Endothelial cell of umbilical vein (primary cell): Measurements from ENCODE around the gene SLC66A2. TPM values are rescaled to one million over a fixed set of nuclear protein-coding genes. Genes with fewer than 3 reads are reported as not detected.

Source experiments
- BruUV-seq: library from RNA; stranded (reverse); fragments of 400-500 nt; replicated peaks from 2 replicates; lab custom pipeline; 2021; lab: Mats Ljungman, UMichigan
- CTCF ChIA-PET: fragments of 300-600, 350-600 bp; sonication (Branson Sonifier 250); formaldehyde crosslinking; loops from one replicate; lab custom pipeline; 2021; ENCODE audit warnings: antibody characterized with exemption, inconsistent platforms; lab: Charles Lee
- POLR2A ChIA-PET: fragments of 300-600, 350-600 bp; sonication (Branson Sonifier 250); formaldehyde crosslinking; loops from one replicate; lab custom pipeline; 2021; ENCODE audit warnings: antibody characterized with exemption, inconsistent platforms; lab: Charles Lee
- DNase-seq: peaks from one replicate; pipeline ENCODE4 v3.0.0-alpha.2; 2011; ENCODE audit warnings: low read depth, low spot score
- FAIRE-seq: peaks from 2 replicates; lab custom pipeline; 2011; peaks lifted over from hg19 to GRCh38; lab: Jason Lieb, UNC
- H2AFZ ChIP-seq: 2 replicates; pipeline ENCODE4 v1.6.0; 2012; ENCODE audit warnings: low read depth, low read length, control low read depth, inconsistent platforms
- H3K27ac ChIP-seq: 2 replicates; pipeline ENCODE4 v1.5.1; 2011; ENCODE audit warnings: low read depth, mild to moderate bottlenecking, control low read depth, low read length, moderate library complexity; ENCODE audit not compliant: insufficient read depth
- H3K27me3 ChIP-seq, 2 experiments: 2 replicates each; pipeline versions ENCODE4 v1.6.0 to v1.6.1; 2011; ENCODE audit warnings: low read length in 2 of 2, mixed read lengths in 1 of 2; ENCODE audit not compliant: control insufficient read depth in 2 of 2, insufficient read depth in 2 of 2
- H3K36me3 ChIP-seq, 2 experiments: 2 replicates in 1 of 2; 3 replicates in 1 of 2; pipeline ENCODE4 v1.5.1; 2011; ENCODE audit warnings: low read length in 2 of 2, mild to moderate bottlenecking in 1 of 2, moderate library complexity in 1 of 2; ENCODE audit not compliant: control insufficient read depth in 2 of 2, insufficient read depth in 2 of 2; ENCODE audit errors: extremely low read depth in 1 of 2
- H3K4me1 ChIP-seq: 3 replicates; pipeline ENCODE4 v1.5.1; 2011; ENCODE audit warnings: mild to moderate bottlenecking, low read length; ENCODE audit not compliant: control insufficient read depth, insufficient read depth; ENCODE audit errors: extremely low read depth
- H3K4me2 ChIP-seq: 2 replicates; pipeline ENCODE4 v1.6.1; 2011; ENCODE audit warnings: low read length, control low read depth, mixed read lengths; ENCODE audit not compliant: insufficient read depth
- H3K4me3 ChIP-seq, 3 experiments: fragments of 200-600 bp in 1 of 3; sonication (generic), shearing (Covaris generic) in 1 of 3; replicated peaks in 1 of 3; 2 replicates each; pipeline ENCODE4 v1.5.1; 2011 to 2016; ENCODE audit warnings: control low read depth in 3 of 3, low read length in 3 of 3, mild to moderate bottlenecking in 2 of 3, inconsistent platforms in 1 of 3, low read depth in 1 of 3, moderate library complexity in 1 of 3; ENCODE audit not compliant: insufficient read depth in 1 of 3
- H3K79me2 ChIP-seq: 2 replicates; pipeline ENCODE4 v1.6.0; 2012; ENCODE audit warnings: low read length, inconsistent platforms; ENCODE audit not compliant: control insufficient read depth, insufficient read depth
- H3K9ac ChIP-seq: replicated peaks from 2 replicates; pipeline ENCODE3; 2011; ENCODE audit warnings: low read length, control low read depth; ENCODE audit not compliant: insufficient read depth; ENCODE audit errors: extremely low read depth
- H3K9me1 ChIP-seq: replicated peaks from 3 replicates; pipeline ENCODE4 v1.6.0; 2011; ENCODE audit warnings: mild to moderate bottlenecking, low read length; ENCODE audit not compliant: control insufficient read depth, insufficient read depth; ENCODE audit errors: extremely low read depth
- H3K9me3 ChIP-seq: replicated peaks from 2 replicates; pipeline ENCODE4 v1.5.1; 2012; ENCODE audit warnings: low read length, inconsistent platforms; ENCODE audit not compliant: control insufficient read depth, insufficient read depth
- H4K20me1 ChIP-seq: replicated peaks from 2 replicates; pipeline ENCODE3; 2011; ENCODE audit warnings: mild to moderate bottlenecking, low read length; ENCODE audit not compliant: control insufficient read depth, insufficient read depth; ENCODE audit errors: extremely low read depth
- EZH2 ChIP-seq: IDR thresholded peaks from 2 replicates; pipeline ENCODE4 v1.6.1; 2012; ENCODE audit warnings: borderline replicate concordance, low read depth, mild to moderate bottlenecking, moderate library complexity, low read length, inconsistent platforms; ENCODE audit not compliant: severe bottlenecking
- FOS ChIP-seq: IDR thresholded peaks from 2 replicates; pipeline ENCODE4 v1.6.1; 2011; ENCODE audit warnings: mild to moderate bottlenecking, low read length, moderate library complexity, borderline replicate concordance; ENCODE audit not compliant: insufficient read depth
- GATA2 ChIP-seq: IDR thresholded peaks from 2 replicates; pipeline ENCODE4 v1.7.0; 2011; ENCODE audit warnings: low read depth, mild to moderate bottlenecking, moderate library complexity, mixed read lengths, low read length; ENCODE audit not compliant: insufficient read length, insufficient read depth
- JUN ChIP-seq: IDR thresholded peaks from 2 replicates; pipeline ENCODE4 v1.6.1; 2011; ENCODE audit warnings: borderline replicate concordance, low read depth; ENCODE audit not compliant: insufficient read length, insufficient read depth
- MYC ChIP-seq: IDR thresholded peaks from one replicate; pipeline ENCODE4 v1.6.1; 2011; ENCODE audit warnings: mild to moderate bottlenecking, low read depth, low read length
- POLR2A ChIP-seq: IDR thresholded peaks from 2 replicates; pipeline ENCODE4 v1.6.1; 2012; ENCODE audit warnings: low read depth, mild to moderate bottlenecking, control low read depth, low read length
- POLR2AphosphoS5 ChIP-seq: IDR thresholded peaks from 2 replicates; pipeline ENCODE4 v1.6.1; 2012; ENCODE audit warnings: low read depth, mild to moderate bottlenecking, control low read depth, low read length, moderate library complexity; ENCODE audit not compliant: insufficient read depth
- dilution Hi-C: fragments of 300-500 bp; cut with MboI; formaldehyde crosslinking; loops from one replicate; pipeline ENCODE4 v1.15.0; 2019; ENCODE audit warnings: low sequenced_read_pairs; ENCODE audit not compliant: extremely low pct_ligation_motif_present
- intact Hi-C: fragments of 100-400 bp; cut with micrococcal nuclease; formaldehyde crosslinking; loops from one replicate; pipeline ENCODE4 v1.10.0; 2022
- polyA plus RNA-seq, 4 experiments: library from polyadenylated mRNA; depleted of rRNA in 3 of 4; stranded (reverse) in 3 of 4; unstranded in 1 of 4; fragments of >200 nt; gene quantifications; 2 replicates each; pipeline versions ENCODE4 v1.2.1 to v1.2.3, GENCODE V29; 2011 to 2012; ENCODE audit warnings: missing spikeins in 1 of 4
- total RNA-seq: library from RNA; stranded (reverse); gene quantifications from 2 replicates; pipeline ENCODE4 v1.2.3, GENCODE V29; 2021
- TF ChIP-seq, protein P1 (sequence below), 2 donors: IDR thresholded peaks; 1 replicate in 1 of 2; 2 replicates in 1 of 2; pipeline ENCODE4 v1.5.1; 2011; ENCODE audit warnings: low read length in 2 of 2, mild to moderate bottlenecking in 2 of 2, moderate library complexity in 2 of 2, control low read depth in 1 of 2, inconsistent platforms in 1 of 2, low read depth in 1 of 2; ENCODE audit not compliant: insufficient read depth in 1 of 2; ENCODE audit errors: extremely low read depth in 1 of 2
- TF ChIP-seq, protein P2 (sequence below): IDR thresholded peaks from 2 replicates; pipeline ENCODE4 v1.6.1; 2011; ENCODE audit not compliant: insufficient read depth, insufficient read length

SLC66A2 gene
- total and polyA plus RNA-seq, 2 donors (not counting 3 experiments of a cell fraction or from before 2014, with no cell fraction given): 32.5 to 37.1 TPM

DNA sequence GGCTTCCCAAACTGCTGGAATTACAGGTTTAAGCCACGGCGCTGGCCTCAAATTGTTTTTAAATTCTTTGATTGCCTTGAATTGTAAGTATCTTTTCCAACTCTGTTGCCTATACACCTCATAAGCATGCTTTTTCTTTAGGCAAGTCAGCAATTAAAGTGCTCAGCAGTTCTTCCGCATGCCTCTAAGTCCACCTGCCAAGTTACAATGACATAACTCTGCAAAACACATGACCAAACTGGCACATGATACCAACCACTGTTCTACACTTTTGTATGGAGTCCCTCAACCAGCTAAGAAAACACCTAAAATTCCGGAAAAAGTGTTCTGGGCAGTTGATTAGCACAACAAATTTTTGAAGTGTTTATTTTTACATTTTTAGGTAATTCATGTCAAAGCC is 31.8 kb upstream of the SLC66A2 start:
- H4K20me1 ChIP-seq: no peaks in the 10 kb centered on the region
- ChIA-PET POLR2A (no interaction called here), CTCF (no interaction called here)
- peaks cover 13% of the 10 kb centered on the region for H3K4me1 ChIP-seq
- intact Hi-C loops (no loop called here), dilution Hi-C loops (no loop called here)
- H3K9ac ChIP-seq: no peak overlapping the region
- no peaks in the 10 kb centered on the region for H3K9me1 ChIP-seq
- peaks cover 100% of the 10 kb centered on the region for H3K79me2 ChIP-seq
- no peak overlapping the region for H3K4me3 ChIP-seq
- H3K36me3 ChIP-seq: peaks cover 7 to 9% of the 10 kb centered on the region in 2 experiments
- no peak overlapping the region for H3K4me2 ChIP-seq
- FAIRE-seq (no peak), DNase-seq (no peak)
- no peak overlapping the region for H2AFZ ChIP-seq
- TF ChIP-seq POLR2AphosphoS5: no peak
- no peak for TF ChIP-seq JUN
- TF ChIP-seq, protein P1, sequence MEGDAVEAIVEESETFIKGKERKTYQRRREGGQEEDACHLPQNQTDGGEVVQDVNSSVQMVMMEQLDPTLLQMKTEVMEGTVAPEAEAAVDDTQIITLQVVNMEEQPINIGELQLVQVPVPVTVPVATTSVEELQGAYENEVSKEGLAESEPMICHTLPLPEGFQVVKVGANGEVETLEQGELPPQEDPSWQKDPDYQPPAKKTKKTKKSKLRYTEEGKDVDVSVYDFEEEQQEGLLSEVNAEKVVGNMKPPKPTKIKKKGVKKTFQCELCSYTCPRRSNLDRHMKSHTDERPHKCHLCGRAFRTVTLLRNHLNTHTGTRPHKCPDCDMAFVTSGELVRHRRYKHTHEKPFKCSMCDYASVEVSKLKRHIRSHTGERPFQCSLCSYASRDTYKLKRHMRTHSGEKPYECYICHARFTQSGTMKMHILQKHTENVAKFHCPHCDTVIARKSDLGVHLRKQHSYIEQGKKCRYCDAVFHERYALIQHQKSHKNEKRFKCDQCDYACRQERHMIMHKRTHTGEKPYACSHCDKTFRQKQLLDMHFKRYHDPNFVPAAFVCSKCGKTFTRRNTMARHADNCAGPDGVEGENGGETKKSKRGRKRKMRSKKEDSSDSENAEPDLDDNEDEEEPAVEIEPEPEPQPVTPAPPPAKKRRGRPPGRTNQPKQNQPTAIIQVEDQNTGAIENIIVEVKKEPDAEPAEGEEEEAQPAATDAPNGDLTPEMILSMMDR (IDR thresholded peaks at IDR 0.05; ENCODE audit: extremely low read depth in 1 of 2, insufficient read depth in 1 of 2, low read depth in 1 of 2, low read length in 2 of 2): no peak
- no peak for TF ChIP-seq MYC
- TF ChIP-seq, protein P2, sequence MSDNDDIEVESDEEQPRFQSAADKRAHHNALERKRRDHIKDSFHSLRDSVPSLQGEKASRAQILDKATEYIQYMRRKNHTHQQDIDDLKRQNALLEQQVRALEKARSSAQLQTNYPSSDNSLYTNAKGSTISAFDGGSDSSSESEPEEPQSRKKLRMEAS: no peak
- no peak for TF ChIP-seq GATA2
- TF ChIP-seq POLR2A: no peak
- no peak for TF ChIP-seq EZH2
- no peak for TF ChIP-seq FOS
- H3K27ac ChIP-seq: no peak overlapping the region
- BruUV-seq: no TSS peak
- no peaks in the 10 kb centered on the region for H3K27me3 ChIP-seq
- no peaks in the 10 kb centered on the region for H3K9me3 ChIP-seq
